ENCODE results near the gene QRICH2. TPM values are rescaled to one million over a fixed set of nuclear protein-coding genes. Genes with fewer than 3 reads are reported as not detected.
A peak's percentile ranks its signal among the peaks of the same experiment; 100 is the strongest.

The QRICH2 gene
- total and polyA plus RNA-seq, 10 of the 15 experiments (the other 5 are each of a cell fraction or from before 2014, with no cell fraction given) = 0.04 to 0.72 (median 0.25) TPM

- TF ChIP-seq E2F4 (IDR thresholded peaks at IDR 0.05; ENCODE audit: low read depth, low read length) (no peak), IKZF2 (IDR thresholded peaks at IDR 0.05) (peak; percentile 74 to 85), HCFC1 (IDR thresholded peaks at IDR 0.05; ENCODE audit: low read length) (0 out of 2 replicates have a peak, but pooled peaks have one; percentile 14), NR2F1 (conservative IDR thresholded peaks at IDR 0.05) (peak; percentile 77), FOXM1 (IDR thresholded peaks at IDR 0.05; ENCODE audit: low read depth, low read length) (no peak), CEBPZ (IDR thresholded peaks at IDR 0.05; ENCODE audit: low read depth, low read length) (no peak), PAX8 (IDR thresholded peaks at IDR 0.05) (no peak), IKZF1 (conservative IDR thresholded peaks at IDR 0.05) (peak; percentile 90), SIX5 (IDR thresholded peaks at IDR 0.05; ENCODE audit: low read depth, low read length, severe bottlenecking) (no peak), SMARCA5 (IDR thresholded peaks at IDR 0.05) (peak; percentile 70), CHD2 (IDR thresholded peaks at IDR 0.05; ENCODE audit: borderline replicate concordance, low read depth, low read length) (0 out of 2 replicates have a peak, but pooled peaks have one; percentile 36), GATAD2B (conservative IDR thresholded peaks at IDR 0.05; ENCODE audit: low read depth) (peak; percentile 47; the same call in 1 of the 2 replicates), NKRF (conservative IDR thresholded peaks at IDR 0.05) (no peak), FOS (IDR thresholded peaks at IDR 0.05; ENCODE audit: borderline replicate concordance, extremely low read depth, insufficient read length) (no peak), PBX3 (IDR thresholded peaks at IDR 0.05; ENCODE audit: insufficient replicate concordance, low read depth, low read length) (peak; percentile 9), SP1 (IDR thresholded peaks at IDR 0.05; ENCODE audit: low read depth, low read length) (peak; percentile 50)
Measured at GRCh38 chr17:76272541-76273444, 35.3 kb downstream of the QRICH2 start (continued).
